ENCODE data around the gene SUGCT.
"Not testable (repeated sequence)": the region's sequence is repeated elsewhere in the genome, so short reads cannot be mapped to it uniquely, and the experiment has no call there.

The SUGCT gene

DNA sequence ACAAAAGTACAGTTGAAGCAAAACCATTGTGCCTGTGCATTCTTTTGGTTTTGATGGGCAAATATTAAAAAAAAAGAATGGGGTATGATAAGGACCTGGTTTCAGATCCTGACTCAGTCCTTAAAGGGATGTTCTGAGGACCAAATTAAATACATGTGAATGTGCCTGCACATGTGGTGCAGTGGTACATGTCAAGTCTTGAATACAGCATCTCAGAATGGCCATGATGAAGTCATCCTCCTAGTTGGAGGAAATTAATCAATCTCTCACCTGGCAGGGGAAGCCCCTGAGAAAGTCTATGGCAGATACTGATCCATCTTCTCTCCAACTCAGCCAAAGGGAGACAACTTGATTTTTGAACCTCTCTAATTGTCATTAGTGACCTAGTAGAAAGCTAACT is 207.0 kb downstream of the SUGCT start:
- no peak for DNase-seq

- no peak for DNase-seq
These were observed 211.7 kb downstream of the SUGCT start for GRCh38 chr7:40346554-40346953.

- no peak for DNase-seq
These were observed 213.4 kb downstream of the SUGCT start for GRCh38 chr7:40348126-40348728.

GRCh38 chr7:40350100-40350499 is 215.3 kb downstream of the SUGCT start:
- DNase-seq = no peak

GRCh38 chr7:40354711-40355110 is 219.9 kb downstream of the SUGCT start:
- no peak for DNase-seq

- DNase-seq = no peak
These were observed 221.5 kb downstream of the SUGCT start for GRCh38 chr7:40356312-40356711.

GRCh38 chr7:40356871-40357709 is 222.3 kb downstream of the SUGCT start:
- no peak for DNase-seq

- DNase-seq = no peak
These were observed 235.0 kb downstream of the SUGCT start for GRCh38 chr7:40369641-40370277.

GRCh38 chr7:40371806-40372440 is 237.1 kb downstream of the SUGCT start:
- DNase-seq = no peak

DNA sequence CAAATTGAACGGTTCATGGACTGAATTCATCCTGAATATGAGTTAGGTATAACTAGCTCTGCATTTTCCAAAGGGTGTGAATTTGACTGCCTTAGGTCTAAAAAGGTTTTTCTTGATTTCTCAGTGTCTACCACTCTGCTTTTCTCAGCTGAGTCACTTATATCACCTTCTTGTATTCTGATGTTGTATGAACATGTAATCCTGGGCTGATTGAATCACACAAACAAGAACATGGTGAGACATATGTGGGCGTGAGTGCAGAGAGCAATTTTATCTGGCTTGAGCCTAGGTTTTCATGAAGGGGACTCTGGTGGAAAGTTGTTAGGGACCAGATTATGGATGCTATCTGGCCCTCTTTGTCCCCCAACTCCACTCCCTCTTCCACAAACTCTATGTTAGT is 239.8 kb downstream of the SUGCT start:
- DNase-seq = no peak

DNA sequence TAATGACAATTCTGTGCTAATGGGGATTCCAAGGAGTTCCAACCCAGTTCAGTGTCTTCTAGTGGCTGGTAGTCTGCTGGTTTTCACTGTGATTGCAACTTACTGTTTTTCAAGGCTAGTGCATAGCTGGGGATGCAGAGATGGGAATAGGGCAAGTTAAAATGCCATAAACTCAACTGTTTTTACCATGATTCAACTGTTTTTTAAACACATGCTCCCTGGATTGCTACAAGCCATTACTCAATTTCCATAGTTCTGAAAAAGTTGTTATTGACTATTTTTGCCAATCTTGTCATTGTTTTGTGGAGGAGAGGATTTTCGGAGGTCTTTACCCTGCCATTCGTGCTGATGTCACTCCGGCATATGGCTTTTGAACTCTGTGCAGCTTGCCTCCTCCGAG is 245.3 kb downstream of the SUGCT start:
- no peak for DNase-seq

DNA sequence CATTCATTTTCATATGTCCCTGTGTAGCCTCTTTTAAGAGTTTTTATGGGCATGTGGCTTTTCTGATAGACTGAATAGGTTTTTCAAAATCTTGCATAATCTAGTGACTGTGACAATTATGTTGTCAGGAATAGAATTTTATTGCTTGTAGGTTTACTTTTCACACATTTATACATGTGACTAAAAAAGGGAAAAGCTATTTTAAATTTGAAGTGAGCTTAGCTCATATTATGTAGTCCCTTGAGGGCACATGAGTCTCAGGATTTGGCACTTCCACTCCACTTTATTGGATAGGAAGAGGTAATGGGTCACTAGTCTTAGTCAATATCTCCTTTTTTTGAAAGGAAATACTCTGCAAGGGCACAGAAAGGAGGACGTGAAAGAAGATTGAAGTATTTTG is 247.3 kb downstream of the SUGCT start:
- no peak for DNase-seq

DNA sequence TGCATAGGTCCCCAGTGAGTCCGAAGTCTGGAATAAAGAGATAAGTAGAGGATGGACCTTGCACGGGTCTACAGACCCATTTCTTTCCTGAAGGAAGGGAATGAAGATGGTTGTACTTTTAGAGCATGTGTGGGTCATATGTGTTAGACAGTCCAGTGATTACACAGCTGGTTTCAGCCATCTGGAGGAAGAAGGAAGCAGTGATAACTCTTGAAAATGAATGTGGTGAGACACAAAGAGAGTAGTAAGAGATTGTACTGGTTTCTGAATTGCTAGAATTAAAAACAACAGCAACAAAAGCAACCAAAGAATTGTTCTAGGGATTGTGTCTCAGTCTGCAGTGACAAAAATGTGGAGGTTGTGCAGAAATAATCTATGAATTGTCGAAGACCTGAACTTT is 258.9 kb downstream of the SUGCT start:
- no peak for DNase-seq

GRCh38 chr7:40394400-40394799 is 259.6 kb downstream of the SUGCT start:
- no peak for DNase-seq

- DNase-seq = no peak
These were observed 265.7 kb downstream of the SUGCT start for GRCh38 chr7:40400525-40400924.

DNA sequence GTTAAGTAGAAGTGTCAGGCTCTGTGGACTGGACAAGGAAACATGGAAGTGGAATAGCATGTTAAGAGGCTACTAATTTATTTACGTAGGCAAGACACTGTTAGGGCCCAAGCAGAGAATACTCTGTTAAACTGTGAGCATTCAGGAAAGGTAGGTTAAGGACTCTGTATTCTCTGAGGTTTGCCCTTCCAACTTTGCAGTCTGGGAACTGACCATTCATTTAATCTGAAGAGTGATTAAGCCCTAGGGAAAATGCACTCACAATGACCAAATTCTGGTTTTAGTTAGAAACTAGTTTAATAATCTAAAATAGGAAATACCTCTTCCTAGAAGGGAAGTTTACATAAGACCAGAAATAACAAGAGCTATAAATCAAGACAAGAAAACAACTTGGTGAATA is 266.6 kb downstream of the SUGCT start:
- DNase-seq = no peak

- no peak for DNase-seq
These were observed 267.9 kb downstream of the SUGCT start for GRCh38 chr7:40402661-40403060.

DNA sequence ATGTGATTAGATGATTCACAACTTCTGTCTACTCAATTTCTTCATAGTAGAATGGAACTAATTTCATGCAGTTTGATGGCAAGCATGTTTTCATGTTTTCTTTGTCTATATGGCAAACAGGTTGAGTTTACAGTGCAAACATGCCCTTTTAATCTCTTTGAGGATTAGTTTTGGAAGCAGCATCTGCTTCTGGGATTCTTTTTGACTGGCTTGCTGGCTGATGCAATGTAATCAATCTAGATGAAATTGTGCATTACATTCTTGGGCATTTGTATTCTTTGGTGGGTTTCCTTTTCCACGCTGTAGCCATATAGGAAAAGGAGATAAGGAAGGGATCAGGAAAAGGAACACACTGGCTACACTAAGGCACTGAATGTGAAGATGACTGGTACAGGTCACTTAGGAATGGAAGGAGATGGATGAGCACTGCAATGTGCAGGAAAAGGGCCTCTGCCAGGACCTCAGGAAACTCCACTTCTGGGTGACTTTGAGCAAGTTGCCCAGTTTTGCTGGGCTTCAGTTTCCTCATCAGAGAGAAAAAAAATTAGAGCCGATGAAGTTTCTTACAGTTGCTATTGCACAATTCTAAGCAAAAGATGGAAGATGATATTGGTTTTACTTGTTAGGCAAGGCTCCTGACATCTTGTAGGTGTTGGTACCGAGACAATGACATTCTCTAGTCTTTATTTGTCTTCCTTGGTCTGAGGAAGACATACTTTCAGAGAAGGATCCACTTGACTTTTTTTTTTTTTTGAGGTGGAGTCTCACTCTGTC is 269.1 kb downstream of the SUGCT start:
- DNase-seq = no peak

GRCh38 chr7:40405991-40406390 is 271.2 kb downstream of the SUGCT start:
- DNase-seq = no peak

- DNase-seq = no peak
These were observed 277.5 kb downstream of the SUGCT start for GRCh38 chr7:40412323-40412722.

DNA sequence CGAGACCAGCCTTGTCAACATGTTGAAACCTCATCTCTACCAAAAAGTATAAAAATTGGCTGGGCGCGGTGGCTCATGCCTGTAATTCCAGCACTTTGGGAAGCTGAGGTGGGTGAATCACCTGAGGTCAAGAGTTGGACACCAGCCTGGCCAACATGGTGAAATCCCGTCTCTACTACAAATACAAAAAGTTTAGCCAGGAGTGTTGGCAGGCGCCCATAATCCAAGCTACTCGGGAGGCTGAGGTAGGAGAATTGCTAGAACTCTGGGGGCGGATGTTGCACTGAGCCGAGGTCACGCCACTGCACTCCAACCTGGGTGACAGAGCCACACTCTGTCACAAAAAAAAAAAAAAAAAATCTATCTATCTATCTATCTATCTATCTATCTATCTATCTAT is 279.9 kb downstream of the SUGCT start:
- DNase-seq = not testable (repeated sequence)

DNA sequence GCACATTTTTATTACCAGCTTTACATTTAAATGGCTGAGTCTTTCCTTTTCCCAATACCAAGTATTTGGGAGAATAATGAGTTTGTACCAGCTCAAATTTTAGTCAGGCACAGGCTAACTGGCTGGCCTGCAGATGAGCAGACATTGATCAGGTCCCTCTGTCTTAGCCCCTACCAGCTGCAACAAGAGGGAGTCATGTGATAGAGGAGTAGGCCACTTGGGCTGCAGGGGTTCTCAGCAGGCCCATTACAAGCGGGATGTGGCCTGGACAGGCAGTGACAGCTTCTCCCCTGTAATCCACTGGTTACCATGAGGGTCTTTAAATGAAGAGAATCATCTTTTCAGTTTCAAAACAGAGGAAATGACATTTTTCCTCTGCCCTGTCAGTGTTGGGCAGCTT is 283.6 kb downstream of the SUGCT start:
- no peak for DNase-seq

DNA sequence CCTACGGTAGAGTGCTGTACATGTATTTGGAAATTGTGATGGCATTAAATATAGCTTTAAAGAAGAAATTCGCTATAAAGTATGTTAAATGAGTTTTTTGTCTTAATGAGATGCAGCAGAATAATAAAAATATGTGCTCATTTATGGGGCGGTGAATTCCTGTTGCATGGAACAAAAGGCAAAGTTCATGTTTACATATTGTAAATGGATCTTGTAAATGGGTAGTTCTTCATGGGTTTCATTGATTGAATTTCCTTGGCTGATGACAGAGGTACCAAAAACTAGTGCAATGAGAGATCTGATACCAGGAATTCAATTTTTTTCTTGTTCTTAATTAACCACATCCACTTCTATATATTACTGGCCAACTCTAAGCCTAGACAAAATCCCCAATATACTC is 284.2 kb downstream of the SUGCT start:
- DNase-seq = no peak
